Cerebellar cortex (tissue), 1 donor: ENCODE results near the gene ZNF670.
"Not testable (repeated sequence)": the region's sequence is repeated elsewhere in the genome, so short reads cannot be mapped to it uniquely, and the experiment has no call there.

Experiments
- DNase-seq: peaks from one replicate; pipeline ENCODE4 v3.0.0-alpha.2; 2015; ENCODE audit warnings: low spot score

The ZNF670 gene

GRCh38 chr1:247043406-247043805 is 35.2 kb downstream of the ZNF670 start:
- peak; percentile 40 for DNase-seq

- no peak for DNase-seq
Observed at GRCh38 chr1:247037511-247038320, 40.9 kb downstream of the ZNF670 start.

DNA sequence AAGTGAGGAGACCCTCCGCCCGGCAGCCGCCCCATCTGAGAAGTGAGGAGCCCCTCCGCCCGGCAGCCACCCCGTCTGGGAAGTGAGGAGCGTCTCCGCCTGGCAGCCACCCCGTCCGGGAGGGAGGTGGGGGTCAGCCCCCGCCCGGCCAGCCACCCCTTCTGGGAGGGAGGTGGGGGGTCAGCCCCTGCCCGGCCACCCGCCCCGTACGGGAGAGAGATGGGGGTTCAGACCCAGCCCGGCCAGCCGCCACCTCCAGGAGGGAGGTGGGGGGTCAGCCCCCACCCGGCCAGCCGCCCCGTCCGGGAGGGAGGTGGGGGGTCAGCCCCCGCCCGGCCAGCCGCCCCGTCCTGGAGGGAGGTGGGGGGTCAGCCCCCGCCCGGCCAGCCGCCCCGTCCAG is 46.3 kb downstream of the ZNF670 start:
- DNase-seq = not testable (repeated sequence)
